ENCODE measurements around the gene RRAS. TPM values are rescaled to one million over a fixed set of nuclear protein-coding genes. Genes with fewer than 3 reads are reported as not detected.

Gene RRAS
- total and polyA plus RNA-seq, 2 of the 4 experiments (the other 2 are of a cell fraction), result 50.2 to 241 TPM

DNA sequence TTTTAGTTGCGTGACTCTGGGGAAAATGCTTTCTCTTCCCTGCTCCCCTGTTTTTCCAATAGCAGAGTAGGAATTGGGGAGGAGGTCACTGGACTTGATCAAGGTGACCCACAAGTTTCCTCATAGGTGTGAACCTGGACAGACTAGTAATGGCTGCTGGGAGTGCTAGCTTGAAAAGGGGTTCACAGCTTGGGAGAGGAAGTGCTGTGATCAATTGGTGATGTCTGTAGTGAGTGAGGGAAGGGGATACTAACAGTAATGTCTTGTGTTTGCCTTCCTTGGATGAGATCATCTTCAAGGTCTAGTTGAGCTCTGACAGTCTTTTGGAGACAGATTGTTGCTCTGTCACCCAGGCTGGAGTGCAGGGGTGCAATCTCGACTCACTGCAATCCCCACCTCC, 27.5 kb upstream of the RRAS start:
- Histone ChIP-seq H3K23ac (ENCODE audit: low read depth, low read length) (no peak overlapping the region), H4K5ac (ENCODE audit: low read depth, low read length) (no peak overlapping the region), H3K14ac (replicated peaks; ENCODE audit: low read depth, low read length) (no peak overlapping the region), H2AK9ac (replicated peaks; ENCODE audit: low read depth, low read length, poor library complexity) (no peak overlapping the region), H4K20me1 (ENCODE audit: insufficient read depth, low read length) (peaks cover 3% of the 10 kb centered on the region), H3K56ac (ENCODE audit: extremely low read depth, insufficient read depth, low read length) (no peak overlapping the region), H3K4me1 (ENCODE audit: control insufficient read depth, insufficient read depth, low read length) (peaks cover 11% of the 10 kb centered on the region), H4K8ac (ENCODE audit: low read depth in 2 of 2, low read length in 2 of 2) (no peak overlapping the region), H3K36me3 (ENCODE audit: control insufficient read depth, insufficient read depth, low read length) (peaks cover 10% of the 10 kb centered on the region), H4K91ac (ENCODE audit: insufficient read depth, low read depth, low read length) (no peak overlapping the region), H3K79me1 (ENCODE audit: low read depth in 1 of 2, low read length in 2 of 2) (peaks cover 8 to 63% of the 10 kb centered on the region in 2 experiments; a peak in 3 of 4 replicates), H2BK20ac (ENCODE audit: low read depth, low read length) (no peak overlapping the region), H3K4me3 (ENCODE audit: insufficient read depth, low read depth, low read length) (no peak overlapping the region), H3K4ac (ENCODE audit: low read depth, low read length) (no peak overlapping the region), H3K27me3 (ENCODE audit: control insufficient read depth, insufficient read depth, low read length) (no peaks in the 10 kb centered on the region), H3K9me1 (ENCODE audit: insufficient read depth, low read length) (peaks cover 3% of the 10 kb centered on the region; the same call in 1 of the 2 replicates), H3K9me3 (ENCODE audit: control insufficient read depth, insufficient read depth, low read length) (no peaks in the 10 kb centered on the region), H3K18ac (ENCODE audit: low read depth, low read length) (no peak overlapping the region), H2BK5ac (ENCODE audit: low read depth, low read length, poor library complexity, severe bottlenecking) (no peak overlapping the region), H2BK15ac (ENCODE audit: low read depth, low read length) (no peak overlapping the region), H2AK5ac (ENCODE audit: low read depth, low read length) (no peak overlapping the region), H2BK120ac (ENCODE audit: low read depth, low read length) (no peak overlapping the region), H3K27ac (ENCODE audit: insufficient read depth, low read length) (no peak overlapping the region), H3K4me2 (ENCODE audit: low read depth, low read length) (no peak overlapping the region), H2AFZ (replicated peaks; ENCODE audit: low read length, poor library complexity) (no peak overlapping the region), H3K9ac (ENCODE audit: low read depth, low read length) (no peak overlapping the region)
- ChIA-PET POLR2A (ENCODE audit: unreplicated experiment) (no interaction called here), CTCF (interaction anchor here (0.6 kb wide), 1 partner anchor 29 kb away, joined by 4 read pairs; no protein-coding TSS in a partner anchor)
- no TSS peak for BruUV-seq (replicated peaks)
- ATAC-seq (ENCODE audit: low read depth) (no peak), DNase-seq (no peak)
- dilution Hi-C loops (cut with HindIII; ENCODE audit: low sequenced_read_pairs, unreplicated experiment), result no loop called here
- intact Hi-C loops (cut with micrococcal nuclease), result no loop called here
- no peak for TF ChIP-seq RCOR1 (IDR thresholded peaks at IDR 0.05; ENCODE audit: insufficient replicate concordance, low read length)
- no peak for TF ChIP-seq FOS (IDR thresholded peaks at IDR 0.05; ENCODE audit: low read depth, low read length)
- no peak for TF ChIP-seq POLR2A (IDR thresholded peaks at IDR 0.05; ENCODE audit: low read depth, low read length)
- TF ChIP-seq NFE2L2 (IDR thresholded peaks at IDR 0.05; ENCODE audit: low read depth, low read length), result no peak
- no peak for TF ChIP-seq SMC3 (IDR thresholded peaks at IDR 0.05; ENCODE audit: low read depth, low read length)
- TF ChIP-seq, protein P1, sequence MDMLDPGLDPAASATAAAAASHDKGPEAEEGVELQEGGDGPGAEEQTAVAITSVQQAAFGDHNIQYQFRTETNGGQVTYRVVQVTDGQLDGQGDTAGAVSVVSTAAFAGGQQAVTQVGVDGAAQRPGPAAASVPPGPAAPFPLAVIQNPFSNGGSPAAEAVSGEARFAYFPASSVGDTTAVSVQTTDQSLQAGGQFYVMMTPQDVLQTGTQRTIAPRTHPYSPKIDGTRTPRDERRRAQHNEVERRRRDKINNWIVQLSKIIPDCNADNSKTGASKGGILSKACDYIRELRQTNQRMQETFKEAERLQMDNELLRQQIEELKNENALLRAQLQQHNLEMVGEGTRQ (IDR thresholded peaks at IDR 0.05; ENCODE audit: low read depth, low read length), result no peak
- in situ Hi-C loops (cut with MboI; ENCODE audit: low sequenced_read_pairs), result loop anchor here (10.0 kb wide), 1 partner anchor 173 kb away; the partner anchor contains the start of gene RPS11
- 80% methylated on average over 1 of the region's 2 CpGs; no CpG with 5 or more reads in 1 of the 2 experiments for WGBS, 2 experiments (ENCODE audit: extremely low coverage in 2 of 2, insufficient read length in 1 of 2)

Measured in IMR-90 (cell line).